ENCODE results near the gene AP1S2. TPM values are rescaled to one million over a fixed set of nuclear protein-coding genes. Genes with fewer than 3 reads are reported as not detected.

AP1S2 gene
- total and polyA plus RNA-seq, 2 of the 13 experiments (the other 11 are each of a cell fraction or from before 2014, with no cell fraction given), result 10.1 to 18.8 TPM

GRCh38 chrX:15854080-15854655 lies 445 bp downstream of the AP1S2 start (continued):
- TF ChIP-seq ZNF362 (CRISPR knock-in tag; IDR thresholded peaks at IDR 0.05; ENCODE audit: borderline replicate concordance), result no peak
- TF ChIP-seq DNMT1 (CRISPR knock-in tag; IDR thresholded peaks at IDR 0.05), result no peak
- TF ChIP-seq ZBTB10 (CRISPR knock-in tag; IDR thresholded peaks at IDR 0.05; ENCODE audit: borderline replicate concordance), result no peak
- TF ChIP-seq TAF1 (CRISPR knock-in tag; IDR thresholded peaks at IDR 0.05), result peak; percentile 33; the same call in 1 of the 2 replicates
- TF ChIP-seq SALL2 (CRISPR knock-in tag; IDR thresholded peaks at IDR 0.05), result no peak
- TF ChIP-seq ZNF598 (CRISPR knock-in tag; IDR thresholded peaks at IDR 0.05; ENCODE audit: borderline replicate concordance), result no peak
- TF ChIP-seq ZKSCAN8 (CRISPR knock-in tag; IDR thresholded peaks at IDR 0.05; ENCODE audit: borderline replicate concordance), result no peak
- 0 out of 2 replicates have a peak, but pooled peaks have one; percentile 5 for TF ChIP-seq STAG1 (CRISPR knock-in tag; IDR thresholded peaks at IDR 0.05)
- no peak for TF ChIP-seq EZH2 (conservative IDR thresholded peaks at IDR 0.05; ENCODE audit: low read depth, low read length)
- no peak for TF ChIP-seq HNRNPLL (IDR thresholded peaks at IDR 0.05; ENCODE audit: low read depth, low read length, poor library complexity, severe bottlenecking)
- TF ChIP-seq MIER2 (CRISPR knock-in tag; IDR thresholded peaks at IDR 0.05), result no peak
- no peak for TF ChIP-seq GZF1 (CRISPR knock-in tag; IDR thresholded peaks at IDR 0.05)
- TF ChIP-seq FOXM1 (CRISPR knock-in tag; IDR thresholded peaks at IDR 0.05), result no peak
- TF ChIP-seq HDAC6 (IDR thresholded peaks at IDR 0.05; ENCODE audit: low read depth, low read length), result no peak
- TF ChIP-seq ZNF607 (CRISPR knock-in tag; IDR thresholded peaks at IDR 0.05; ENCODE audit: borderline replicate concordance), result no peak
- TF ChIP-seq FUBP1 (CRISPR knock-in tag; IDR thresholded peaks at IDR 0.05; ENCODE audit: borderline replicate concordance), result no peak
- TF ChIP-seq ARID4A (CRISPR knock-in tag; IDR thresholded peaks at IDR 0.05; ENCODE audit: borderline replicate concordance), result peak; percentile 45
- no peak for TF ChIP-seq ZFX (CRISPR knock-in tag; IDR thresholded peaks at IDR 0.05; ENCODE audit: low read depth)

Data from HepG2 (cell line).